CD4-positive, alpha-beta T cell treated with Interleukin-12 subunit alpha and Interleukin-12 subunit beta, for 1 hour (primary cell): ENCODE results near the gene PADI2.

Experiments
- DNase-seq: peaks from one replicate; pipeline ENCODE4 v3.0.0-alpha.2; 2020

The PADI2 gene

DNA sequence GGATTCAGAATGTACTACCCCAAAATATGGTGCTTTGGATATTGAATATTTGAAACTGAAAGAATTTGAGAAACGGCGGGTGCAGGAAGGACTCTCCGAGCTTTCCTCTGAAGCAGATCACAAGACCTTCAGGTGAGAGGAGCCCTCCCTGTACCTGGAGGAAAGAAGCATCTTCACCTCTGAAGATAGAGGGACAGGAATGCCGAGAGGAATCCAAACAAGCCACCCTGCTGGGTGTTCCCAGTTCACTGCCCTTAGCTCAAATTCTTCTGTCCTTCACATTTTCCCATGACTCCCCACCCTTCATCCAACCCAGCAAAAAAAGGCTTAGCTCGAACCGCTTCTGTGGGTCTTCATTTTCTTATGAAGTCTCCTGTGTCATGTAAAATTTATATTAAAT, 18.2 kb upstream of the PADI2 start:
- no peak for DNase-seq

DNA sequence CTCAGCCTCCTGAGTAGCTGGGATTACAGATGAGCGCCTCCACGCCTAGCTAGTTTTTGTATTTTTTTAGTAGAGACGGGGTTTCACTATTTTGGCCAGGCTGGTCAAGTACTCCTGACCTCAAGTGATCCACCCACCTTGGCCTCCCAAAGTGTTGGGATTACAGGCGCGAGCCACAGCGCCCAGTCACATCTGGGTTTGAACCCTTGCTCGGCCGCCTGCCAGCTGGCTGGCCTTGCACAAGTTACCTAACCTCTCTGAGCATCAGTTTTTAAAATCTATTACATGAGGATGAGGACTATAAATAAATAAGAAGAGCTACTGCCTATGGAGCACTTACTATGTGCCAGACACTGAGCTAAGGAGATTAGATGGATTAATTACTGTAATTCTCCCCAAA, 17.7 kb upstream of the PADI2 start:
- no peak for DNase-seq

DNA sequence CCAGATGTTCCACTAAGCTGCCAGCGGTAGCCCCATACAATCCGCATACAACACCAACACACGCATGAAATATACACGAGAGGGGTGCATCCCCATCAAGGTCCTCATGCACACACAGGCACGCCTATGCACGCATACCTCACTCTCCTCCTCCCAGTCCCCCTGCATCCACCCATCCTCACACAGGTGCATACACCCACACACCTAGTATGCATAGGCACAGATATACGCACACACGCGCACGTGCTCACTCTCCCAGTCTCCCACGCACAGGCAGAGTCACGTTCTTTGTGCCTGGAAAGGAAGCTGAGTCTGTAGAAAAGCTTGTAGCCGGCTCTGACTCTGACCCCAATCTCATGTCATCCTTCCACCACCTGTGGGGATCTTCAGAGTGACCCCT, 16.9 kb upstream of the PADI2 start:
- no peak for DNase-seq

DNA sequence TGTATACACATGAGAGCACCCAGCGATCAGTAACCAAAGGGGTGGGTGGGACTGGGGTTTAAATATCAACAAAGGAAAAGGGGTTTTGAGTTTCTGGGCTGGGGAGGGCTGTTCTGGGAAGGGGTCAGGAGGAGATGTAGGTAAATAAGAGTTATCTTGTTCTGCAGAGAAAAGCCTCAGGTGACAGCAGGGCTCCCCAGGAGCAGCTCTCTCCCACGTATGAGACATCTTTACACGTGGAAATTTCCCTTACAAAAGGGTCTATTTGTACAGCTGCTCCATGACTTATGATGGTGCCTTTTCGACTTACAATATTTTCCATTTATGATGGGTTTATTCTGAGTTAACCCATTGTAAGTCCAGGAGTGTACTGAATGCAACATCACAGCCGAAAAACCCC, 16.3 kb upstream of the PADI2 start:
- no peak for DNase-seq

DNA sequence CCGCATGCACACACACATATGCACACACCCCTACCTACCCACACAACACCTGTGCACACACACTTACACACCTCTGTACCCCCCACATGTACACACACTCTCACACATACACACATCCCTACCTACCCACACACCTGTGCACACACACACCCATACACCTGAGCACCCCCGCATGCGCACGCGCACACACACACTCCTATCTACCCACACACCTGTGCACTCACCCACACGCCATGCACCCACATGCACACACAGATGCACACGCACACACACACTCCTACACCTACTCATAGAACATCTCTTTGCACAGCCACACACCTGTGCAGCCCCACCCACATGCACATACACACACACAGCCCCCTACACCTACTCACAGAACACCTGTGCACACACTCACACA, 15.5 kb upstream of the PADI2 start:
- DNase-seq: no peak

DNA sequence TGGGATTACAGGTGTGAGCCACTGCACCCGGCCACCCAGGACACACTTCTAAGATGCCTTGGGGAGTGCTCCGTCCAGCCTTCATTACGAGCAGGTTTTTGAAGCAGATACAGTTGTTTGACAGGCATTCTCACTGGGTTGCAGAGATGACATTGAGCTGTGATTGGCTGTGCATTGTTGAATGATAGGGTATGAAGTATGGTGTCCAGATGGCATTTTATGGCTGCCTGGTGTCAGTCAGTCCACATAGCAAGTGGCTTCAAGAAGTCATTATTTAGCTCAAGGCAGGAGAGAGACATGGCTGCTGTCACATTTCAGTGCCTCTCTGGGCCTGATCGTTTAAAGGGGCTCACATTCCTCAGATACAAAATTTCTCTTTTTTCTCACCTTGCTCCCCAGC, 14.8 kb upstream of the PADI2 start:
- DNase-seq: no peak

DNA sequence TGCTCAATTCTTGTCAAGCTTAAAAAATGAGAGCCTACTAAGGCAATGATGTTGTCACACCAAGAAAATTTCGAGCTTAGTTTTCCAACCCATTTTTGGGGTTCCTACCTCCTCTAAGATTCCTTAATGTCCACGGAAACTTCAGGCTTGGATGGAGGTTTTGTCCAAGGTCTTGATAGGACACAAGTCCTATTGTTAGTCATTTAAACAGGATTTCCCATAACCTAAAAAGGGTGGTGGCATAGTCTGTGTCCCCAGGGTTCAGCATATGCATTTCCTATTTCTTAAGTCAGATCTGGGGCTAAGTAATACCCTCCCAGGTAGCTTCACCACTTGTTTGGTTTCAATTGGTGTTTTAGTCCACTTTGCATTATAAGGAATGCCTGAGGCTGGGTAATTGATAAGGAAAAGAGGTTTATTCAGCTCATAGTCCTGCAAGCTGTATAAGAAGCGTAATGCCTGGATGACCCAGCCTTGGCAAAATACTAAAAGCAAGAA, 10.9 kb upstream of the PADI2 start:
- DNase-seq: no peak

DNA sequence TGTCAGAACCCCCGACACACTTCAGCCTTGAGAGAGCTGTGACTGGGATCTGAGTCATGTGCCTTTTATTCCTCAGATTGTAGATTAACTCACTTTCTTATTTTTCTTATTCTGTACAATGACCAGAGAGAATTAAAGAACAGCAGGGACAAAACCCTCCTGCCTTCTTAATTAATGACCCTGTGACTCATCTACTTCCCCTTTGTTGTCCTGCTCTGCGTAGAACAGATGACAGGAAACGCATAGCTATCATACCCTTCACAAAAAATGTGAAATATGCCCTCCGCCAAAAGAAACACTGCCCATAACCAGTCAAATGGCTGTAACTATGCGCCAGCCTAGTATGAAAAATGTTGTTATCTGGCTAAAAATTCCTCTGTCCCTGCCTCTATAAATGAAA, 9.1 kb upstream of the PADI2 start:
- no peak for DNase-seq

DNA sequence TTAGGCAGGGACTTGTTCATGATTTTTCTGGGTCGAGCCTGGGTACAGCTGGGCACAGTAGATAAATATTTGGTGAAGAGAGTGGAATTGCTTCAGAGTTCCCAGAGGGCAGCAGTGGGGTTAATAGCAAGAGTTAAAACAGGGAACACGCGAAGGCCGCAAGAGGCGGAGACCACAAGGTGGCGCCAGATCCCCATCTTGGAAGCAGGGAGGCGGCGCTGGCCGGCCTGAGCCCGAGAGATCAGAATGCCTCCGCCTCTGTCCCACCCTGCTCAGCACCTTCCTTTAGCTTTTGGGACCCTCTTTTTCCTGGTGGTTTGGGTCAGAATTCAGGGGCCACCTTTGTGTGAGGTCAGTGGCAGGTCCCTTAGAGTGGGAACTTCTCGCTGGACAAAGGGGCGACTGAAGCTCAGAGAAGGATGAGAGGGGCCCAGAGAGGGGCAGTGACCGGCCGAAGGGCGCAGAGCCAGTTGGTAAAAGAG, 6.5 kb upstream of the PADI2 start:
- peak; percentile 78 for DNase-seq

DNA sequence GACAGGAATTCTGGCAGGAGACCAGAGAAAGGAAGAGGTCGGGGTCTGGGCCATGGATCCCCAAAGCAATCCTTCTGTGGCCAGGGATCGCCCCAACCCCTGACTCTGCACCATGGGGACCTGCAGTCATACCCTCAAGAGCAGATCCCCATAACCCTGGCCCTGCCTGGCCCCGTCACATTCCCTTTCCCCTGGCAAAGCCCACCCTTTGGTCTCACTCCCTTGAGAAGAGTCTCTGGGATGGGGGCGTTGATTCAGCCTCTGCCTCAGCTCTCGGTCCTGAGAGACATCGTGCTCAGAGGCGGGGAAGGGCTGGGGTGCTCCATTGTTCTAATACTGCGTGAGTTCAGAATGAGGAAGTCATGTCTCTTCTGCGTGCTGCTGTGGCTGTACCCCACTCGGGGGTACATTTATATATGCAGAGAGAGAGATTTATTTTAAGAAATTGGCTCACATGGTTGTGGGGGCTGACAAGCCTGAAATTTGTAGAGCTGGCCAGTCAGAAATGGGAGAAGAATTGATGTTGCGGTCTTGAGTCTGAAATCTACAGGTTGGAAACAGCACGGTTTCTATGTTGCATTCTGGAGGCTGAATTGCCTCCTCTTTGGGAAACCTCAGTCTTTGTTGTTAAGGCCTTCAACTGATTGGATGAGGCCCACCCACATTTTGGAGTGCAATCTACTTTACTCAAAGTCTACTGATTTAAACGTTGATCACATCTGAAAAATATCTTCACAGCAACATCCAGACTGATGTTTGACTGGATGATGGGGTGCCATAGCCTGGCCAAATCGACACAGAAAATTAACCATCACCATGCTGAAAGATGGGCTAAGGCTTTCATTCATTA, 4.2 kb upstream of the PADI2 start:
- DNase-seq: no peak

DNA sequence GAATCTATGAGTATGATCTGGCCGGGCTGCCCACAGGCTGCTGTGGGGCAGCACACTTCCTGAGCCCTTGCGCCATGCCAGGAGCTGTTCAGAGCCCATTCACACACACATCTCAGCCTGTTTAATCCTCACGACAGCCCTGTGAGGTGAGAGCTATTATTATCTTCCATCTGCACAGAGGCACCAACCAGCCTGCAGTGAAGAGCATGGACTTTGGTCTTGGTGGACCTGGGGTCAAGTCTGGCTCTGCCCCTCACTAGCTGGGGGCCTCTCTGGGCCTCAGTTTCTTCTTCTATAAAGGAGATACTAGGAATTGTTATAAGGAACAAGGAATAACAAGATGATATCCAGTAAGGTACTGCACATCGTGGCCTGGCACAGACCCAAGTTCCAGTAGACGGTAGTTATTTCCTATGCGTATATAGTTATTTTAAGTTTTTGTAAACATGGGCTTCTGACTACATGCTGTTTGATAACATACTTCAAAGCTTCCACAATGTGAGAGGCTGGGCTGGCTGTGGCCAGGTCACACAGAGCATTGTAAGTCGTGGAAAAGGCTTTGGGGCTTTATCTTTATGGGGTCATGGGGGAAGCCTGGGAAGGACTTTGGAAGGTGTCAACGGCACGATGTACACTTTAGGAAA, 3.4 kb upstream of the PADI2 start:
- DNase-seq: no peak

DNA sequence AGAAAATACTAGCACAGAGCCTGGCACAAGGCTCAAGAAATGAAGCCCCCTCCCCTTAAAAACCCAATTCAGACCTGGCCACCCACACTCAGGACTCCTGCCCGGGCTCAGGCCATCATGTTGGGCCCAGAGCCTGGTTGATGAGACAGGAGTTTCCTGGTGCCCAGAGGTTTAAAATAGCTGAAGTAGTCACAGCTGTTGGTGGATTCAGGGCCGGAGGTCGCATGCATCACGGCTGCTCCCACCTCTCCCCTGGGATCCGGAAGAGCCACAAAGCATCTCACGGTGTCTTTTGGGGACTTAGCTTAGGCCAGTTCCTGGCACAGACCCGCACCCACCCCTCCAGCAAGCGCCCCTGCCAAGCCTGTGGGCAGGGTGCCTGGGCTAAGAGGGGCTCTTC, 2.6 kb upstream of the PADI2 start:
- DNase-seq: no peak

DNA sequence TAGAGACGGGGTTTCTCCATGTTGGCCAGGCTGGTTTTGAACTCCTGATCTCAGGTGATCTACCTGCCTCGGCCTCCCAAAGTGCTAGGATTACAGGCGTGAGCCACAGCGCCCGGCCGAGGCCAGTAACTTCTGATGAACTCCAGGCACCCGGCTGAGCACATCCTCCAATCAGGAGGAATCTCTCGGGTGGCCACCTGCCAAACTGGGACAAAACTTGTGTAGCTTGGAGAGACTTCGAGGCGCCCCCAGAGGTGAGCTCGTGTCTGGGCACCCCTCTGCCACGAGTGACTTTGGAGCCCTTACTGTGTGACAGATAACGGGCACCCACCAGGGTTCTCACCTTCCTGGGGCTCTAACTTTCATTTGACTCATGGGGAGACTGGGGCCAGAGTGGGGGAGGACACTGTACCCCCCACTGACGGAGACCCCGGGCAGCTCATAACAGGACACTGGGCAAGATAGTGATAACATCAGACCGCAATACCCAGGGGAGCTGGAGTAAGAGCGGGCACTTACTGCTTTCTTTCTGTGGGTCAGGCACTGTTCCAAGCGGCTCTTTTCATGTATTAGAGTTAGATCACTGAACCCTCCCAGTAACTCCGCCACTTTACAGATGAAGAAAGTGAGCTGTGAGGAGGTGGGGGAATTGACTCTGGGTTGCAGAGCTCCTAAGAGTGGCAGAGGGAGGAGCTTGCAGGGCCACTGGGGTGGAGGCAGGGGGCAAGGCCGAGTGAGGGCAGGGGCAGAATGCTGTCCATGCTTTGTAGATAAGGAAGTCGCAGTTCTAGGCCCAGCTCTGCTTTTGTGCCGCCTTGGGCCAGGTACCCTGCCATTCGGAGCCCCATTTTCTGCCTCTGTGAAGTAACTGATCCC, 1.9 kb upstream of the PADI2 start:
- DNase-seq: no peak

DNA sequence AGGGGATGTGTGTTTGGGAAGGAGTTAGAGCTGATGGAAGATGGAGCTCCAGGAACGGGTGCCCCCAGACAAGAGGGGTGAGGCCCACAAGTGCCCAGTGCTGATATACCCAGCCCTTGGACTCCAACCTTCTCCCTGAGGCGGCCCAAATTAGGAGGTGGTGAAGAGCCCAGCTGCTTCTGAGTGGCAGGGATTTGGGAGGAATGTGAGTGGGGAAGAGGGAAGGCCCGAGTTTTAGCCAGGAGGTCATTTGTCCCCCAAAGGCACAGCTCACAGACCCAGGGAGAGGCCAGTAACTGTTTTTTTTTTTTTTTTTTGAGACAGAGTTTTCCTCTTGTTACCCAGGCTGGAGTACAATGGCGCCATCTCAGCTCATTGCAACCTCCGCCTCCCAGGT, 1.2 kb upstream of the PADI2 start:
- DNase-seq: no peak

DNA sequence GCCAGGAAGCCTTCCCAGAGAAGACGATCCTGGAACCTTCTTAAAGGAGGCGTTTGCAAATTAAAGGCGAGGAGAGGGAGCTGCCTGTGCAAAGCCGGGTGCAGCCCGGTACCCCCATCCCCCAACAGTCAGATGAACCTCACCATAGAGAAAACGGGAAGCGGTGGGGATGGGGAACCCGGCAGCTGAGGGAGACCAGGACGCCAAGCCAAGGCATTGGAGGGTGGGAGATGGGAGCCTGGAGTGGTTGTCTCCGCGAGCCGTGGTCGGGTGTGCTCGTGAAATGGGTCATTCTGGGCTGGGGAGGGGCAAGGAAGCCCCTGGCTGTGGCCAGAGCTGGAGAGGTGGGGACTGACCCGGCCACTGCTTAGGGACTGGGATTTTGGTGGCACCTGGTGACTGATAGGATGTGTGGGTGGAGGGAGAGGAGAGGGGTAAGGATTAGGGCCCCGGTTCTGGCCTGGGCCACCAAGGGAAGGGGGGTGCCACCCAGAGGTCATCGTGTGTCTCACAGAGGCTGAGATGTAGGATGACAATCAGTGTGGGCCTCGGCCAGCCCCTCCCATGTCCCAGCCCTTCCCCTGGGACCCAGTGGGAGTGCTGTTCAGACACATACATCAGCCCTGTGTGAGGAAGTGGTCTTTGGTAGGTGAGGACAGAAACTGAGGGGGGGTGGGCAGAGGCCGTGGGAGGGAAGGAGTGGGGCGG, 676 bp upstream of the PADI2 start:
- no peak for DNase-seq

DNA sequence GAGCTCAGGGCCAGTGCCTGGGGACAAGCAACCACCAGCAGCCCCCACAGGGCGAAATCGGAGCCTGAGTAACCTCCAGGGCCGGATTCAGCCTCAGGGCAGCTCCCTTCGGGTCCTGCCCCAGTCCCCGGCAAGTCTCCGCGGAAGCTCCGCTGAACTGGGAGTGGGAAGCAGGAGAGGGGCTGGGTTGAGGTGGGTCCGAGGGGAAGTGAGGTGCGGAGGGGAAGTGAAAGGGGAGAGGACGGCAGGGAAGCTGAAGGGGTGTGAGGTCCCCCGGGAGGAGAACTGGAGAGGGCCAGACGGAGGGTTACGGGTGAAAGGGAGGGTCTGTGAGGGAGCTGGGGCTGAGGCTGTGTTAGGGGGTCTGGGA, 560 bp downstream of the PADI2 start:
- DNase-seq: no peak

DNA sequence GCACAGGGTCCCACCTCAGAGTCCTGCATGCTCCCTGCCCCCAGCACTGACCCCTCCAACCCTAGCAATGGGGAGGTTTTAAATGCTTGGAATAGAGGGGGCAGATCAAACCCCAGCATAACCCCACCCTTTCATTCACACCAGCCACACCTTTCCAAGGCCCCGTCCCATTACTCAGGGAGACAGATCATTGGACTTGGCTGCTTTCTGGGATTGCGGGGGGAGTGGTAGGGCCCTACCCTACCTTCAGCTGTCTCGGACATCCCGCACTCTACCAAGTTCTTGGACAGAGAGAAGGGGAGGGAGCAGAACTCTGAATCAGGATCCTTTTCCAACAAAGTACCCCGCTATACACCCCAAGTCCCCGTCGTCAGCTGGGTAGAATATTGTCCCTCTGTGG, 983 bp downstream of the PADI2 start:
- no peak for DNase-seq

DNA sequence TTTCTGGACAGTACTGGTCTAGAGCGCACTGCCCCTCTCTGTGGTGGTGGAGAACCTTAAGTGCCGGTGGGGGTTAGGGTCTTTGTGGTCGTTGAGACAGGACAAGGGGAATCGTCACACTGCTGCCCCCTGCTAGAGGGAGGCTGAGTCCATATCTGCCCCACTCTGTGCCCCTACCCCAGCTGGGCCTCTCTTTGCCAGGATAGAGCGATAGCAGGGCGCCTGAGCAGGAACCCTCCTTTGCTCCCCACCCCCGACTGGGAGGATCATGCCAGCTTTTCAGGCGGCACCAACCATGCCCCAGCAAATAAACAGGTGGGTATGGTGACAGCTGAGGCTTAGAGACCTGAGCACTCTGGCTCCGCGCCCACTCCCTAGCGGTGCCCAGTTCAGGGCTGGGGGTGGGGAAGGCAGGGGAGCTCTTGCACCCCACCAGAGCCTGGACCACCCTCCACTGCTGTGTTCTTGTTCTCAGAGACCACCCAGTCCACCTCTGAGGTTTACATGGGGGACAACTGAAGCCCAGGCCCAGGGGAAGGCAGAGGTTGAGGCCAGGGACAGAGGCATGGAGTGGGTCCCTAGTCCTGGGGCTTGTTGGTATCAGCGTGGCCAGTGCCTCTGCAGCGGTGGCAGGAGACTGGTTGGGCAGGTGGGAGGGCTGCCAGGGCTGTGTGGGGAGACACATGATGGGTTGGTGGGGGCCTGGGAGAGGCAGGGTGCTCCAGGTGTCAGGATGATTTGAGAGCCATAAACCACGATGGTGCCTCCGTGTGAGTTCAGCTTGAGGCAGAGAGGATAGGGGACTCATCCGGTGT, 1.6 kb downstream of the PADI2 start:
- DNase-seq: no peak

DNA sequence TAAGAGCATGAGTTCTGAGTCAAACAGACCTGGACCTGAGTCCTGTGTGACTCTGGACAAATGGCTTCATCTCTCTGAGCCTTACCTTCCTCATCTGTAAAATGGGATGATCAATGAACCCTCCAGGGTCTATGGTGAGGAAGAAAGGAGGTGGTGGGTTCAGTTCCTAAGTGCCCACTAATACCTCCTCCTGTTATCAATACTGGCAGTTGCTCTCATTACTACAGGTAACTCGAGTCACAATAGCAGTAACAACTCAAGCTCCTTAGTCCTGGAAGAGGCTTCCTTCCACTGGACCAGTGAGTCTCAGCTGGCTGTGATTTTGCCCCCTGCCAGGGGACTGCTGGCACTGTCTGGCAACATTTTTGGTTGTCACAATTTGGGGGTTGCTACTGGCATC, 2.6 kb downstream of the PADI2 start:
- no peak for DNase-seq

DNA sequence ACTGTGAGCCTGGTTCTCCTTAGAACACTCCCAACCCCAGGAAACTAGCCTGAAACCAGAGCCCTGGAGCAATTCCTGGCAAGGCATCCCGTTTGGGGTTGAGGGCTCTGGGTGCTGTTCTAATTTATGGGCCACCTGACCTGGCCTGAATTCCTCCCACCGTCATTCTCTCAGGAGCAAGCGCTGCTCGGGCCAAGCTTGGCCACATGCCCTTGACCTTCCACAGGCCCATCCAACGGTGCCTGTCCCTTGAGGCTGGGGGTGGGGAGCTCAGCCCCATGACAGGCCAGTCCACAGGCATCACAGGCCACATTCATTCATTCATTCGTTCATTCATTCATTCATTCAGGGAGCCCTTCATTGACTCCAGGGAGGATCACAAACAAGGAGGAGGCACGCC, 5.3 kb downstream of the PADI2 start:
- no peak for DNase-seq

DNA sequence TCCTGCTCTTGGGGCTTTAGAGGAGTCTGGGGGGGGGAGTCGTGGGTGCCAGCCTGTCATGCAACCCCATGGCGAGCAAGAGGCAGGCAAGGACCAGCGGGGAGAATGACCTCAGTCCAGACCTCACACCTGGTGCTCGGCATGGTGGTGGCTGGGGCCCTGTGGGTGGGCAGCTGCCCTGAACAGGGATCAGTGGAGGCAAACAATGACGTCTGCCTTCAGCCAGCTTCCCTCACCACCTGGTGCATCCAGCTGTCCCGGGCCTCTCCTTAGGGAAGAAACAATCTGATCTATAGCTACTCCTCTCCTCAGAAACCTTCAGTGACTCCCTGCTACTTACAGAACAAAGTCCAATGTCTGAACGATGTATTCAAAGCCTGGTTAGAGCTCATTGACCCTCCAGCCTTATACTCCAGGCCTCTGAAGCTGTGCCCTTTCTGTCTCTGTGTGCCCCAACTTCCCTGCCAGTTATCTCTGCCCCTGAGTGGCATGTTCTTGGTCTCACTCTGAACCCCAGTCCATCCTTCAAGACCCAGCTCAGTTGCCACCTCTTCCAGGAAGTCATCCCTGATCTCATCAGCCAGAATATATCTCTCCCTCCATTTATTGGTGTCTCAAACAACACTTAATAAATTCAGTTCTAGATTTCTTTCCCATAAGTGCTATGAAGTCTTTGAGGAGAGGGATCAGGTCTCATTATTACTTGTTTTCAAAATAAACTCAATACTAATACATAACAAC, 6.6 kb downstream of the PADI2 start:
- no peak for DNase-seq
